ENCODE data around the gene CTDSP2. TPM values are rescaled to one million over a fixed set of nuclear protein-coding genes. Genes with fewer than 3 reads are reported as not detected.
"Not testable (repeated sequence)": the region's sequence is repeated elsewhere in the genome, so short reads cannot be mapped to it uniquely, and the experiment has no call there.

The CTDSP2 gene
- total and polyA plus RNA-seq, 2 donors (not counting 3 experiments of a cell fraction or from before 2014, with no cell fraction given): 142 to 146 TPM

- DNase-seq (ENCODE audit: low read depth, low spot score) (no peak), FAIRE-seq (no peak)
- Histone ChIP-seq H3K9me1 (replicated peaks; ENCODE audit: control insufficient read depth, extremely low read depth, insufficient read depth, low read length) (no peaks in the 10 kb centered on the region), H3K27ac (ENCODE audit: insufficient read depth, low read depth, low read length) (no peak overlapping the region), H3K4me1 (ENCODE audit: control insufficient read depth, extremely low read depth, insufficient read depth, low read length) (peaks cover 8% of the 10 kb centered on the region), H2AFZ (ENCODE audit: low read depth, low read length) (no peak overlapping the region), H3K4me3 (replicated peaks in 1 of 3; ENCODE audit: insufficient read depth in 1 of 3, low read depth in 1 of 3, low read length in 3 of 3) (no peak overlapping the region), H3K9me3 (replicated peaks; ENCODE audit: control insufficient read depth, insufficient read depth, low read length) (no peaks in the 10 kb centered on the region), H3K79me2 (ENCODE audit: control insufficient read depth, insufficient read depth, low read length) (no peaks in the 10 kb centered on the region), H4K20me1 (replicated peaks; ENCODE audit: control insufficient read depth, extremely low read depth, insufficient read depth, low read length) (no peaks in the 10 kb centered on the region), H3K27me3 (ENCODE audit: control insufficient read depth in 2 of 2, insufficient read depth in 2 of 2, low read length in 2 of 2) (peaks cover 5 to 8% of the 10 kb centered on the region in 2 experiments), H3K9ac (replicated peaks; ENCODE audit: extremely low read depth, insufficient read depth, low read length) (no peak overlapping the region), H3K4me2 (ENCODE audit: insufficient read depth, low read length) (no peak overlapping the region), H3K36me3 (ENCODE audit: control insufficient read depth in 2 of 2, extremely low read depth in 1 of 2, insufficient read depth in 2 of 2, low read length in 2 of 2) (no peaks in the 10 kb centered on the region)
- CTCF ChIA-PET: interaction anchor here (0.8 to 1.6 kb wide), 5 partner anchors 10 to 79 kb away, joined by 3 to 6 read pairs (median 3); partner anchors contain the start of gene TSFM
- POLR2A ChIA-PET: no interaction called here
- dilution Hi-C loops (cut with MboI; ENCODE audit: extremely low pct_ligation_motif_present, low sequenced_read_pairs): no loop called here
- TF ChIP-seq POLR2A (IDR thresholded peaks at IDR 0.05; ENCODE audit: low read depth, low read length) (no peak), CTCF (IDR thresholded peaks at IDR 0.05; ENCODE audit: extremely low read depth in 1 of 2, insufficient read depth in 1 of 2, low read depth in 1 of 2, low read length in 2 of 2) (no peak), JUN (IDR thresholded peaks at IDR 0.05; ENCODE audit: borderline replicate concordance, insufficient read depth, insufficient read length, low read depth) (no peak), GATA2 (IDR thresholded peaks at IDR 0.05; ENCODE audit: insufficient read depth, insufficient read length, low read depth, low read length) (no peak), MAX (IDR thresholded peaks at IDR 0.05; ENCODE audit: insufficient read depth, insufficient read length) (no peak), FOS (IDR thresholded peaks at IDR 0.05; ENCODE audit: borderline replicate concordance, insufficient read depth, low read length) (no peak), POLR2AphosphoS5 (IDR thresholded peaks at IDR 0.05; ENCODE audit: insufficient read depth, low read depth, low read length) (no peak), EZH2 (IDR thresholded peaks at IDR 0.05; ENCODE audit: borderline replicate concordance, low read depth, low read length, severe bottlenecking) (no peak), MYC (IDR thresholded peaks at IDR 0.05; ENCODE audit: low read depth, low read length) (no peak)
- intact Hi-C loops (cut with micrococcal nuclease): no loop called here
- BruUV-seq (replicated peaks): no TSS peak
Measured at GRCh38 chr12:57861967-57862366, 15.4 kb upstream of the CTDSP2 start.

- H3K27ac ChIP-seq (ENCODE audit: insufficient read depth, low read depth, low read length); H3K4me1 ChIP-seq (ENCODE audit: control insufficient read depth, extremely low read depth, insufficient read depth, low read length); DNase-seq (ENCODE audit: low read depth, low spot score); H3K4me2 ChIP-seq (ENCODE audit: insufficient read depth, low read length); H3K36me3 ChIP-seq (ENCODE audit: control insufficient read depth in 2 of 2, extremely low read depth in 1 of 2, insufficient read depth in 2 of 2, low read length in 2 of 2); H3K27me3 ChIP-seq (ENCODE audit: control insufficient read depth in 2 of 2, insufficient read depth in 2 of 2, low read length in 2 of 2); H4K20me1 ChIP-seq (replicated peaks; ENCODE audit: control insufficient read depth, extremely low read depth, insufficient read depth, low read length); H3K9me3 ChIP-seq (replicated peaks; ENCODE audit: control insufficient read depth, insufficient read depth, low read length); H3K79me2 ChIP-seq (ENCODE audit: control insufficient read depth, insufficient read depth, low read length); H2AFZ ChIP-seq (ENCODE audit: low read depth, low read length); BruUV-seq (replicated peaks); H3K9ac ChIP-seq (replicated peaks; ENCODE audit: extremely low read depth, insufficient read depth, low read length); intact Hi-C loops (cut with micrococcal nuclease); H3K4me3 ChIP-seq (replicated peaks in 1 of 3; ENCODE audit: insufficient read depth in 1 of 3, low read depth in 1 of 3, low read length in 3 of 3); FAIRE-seq; dilution Hi-C loops (cut with MboI; ENCODE audit: extremely low pct_ligation_motif_present, low sequenced_read_pairs); H3K9me1 ChIP-seq (replicated peaks; ENCODE audit: control insufficient read depth, extremely low read depth, insufficient read depth, low read length); POLR2A ChIA-PET: not testable (repeated sequence)
- CTCF ChIA-PET: interaction anchor here (1.2 to 1.6 kb wide), 2 partner anchors 27 to 43 kb away, joined by 3 read pairs; no protein-coding TSS in a partner anchor
Measured at GRCh38 chr12:57860883-57861282, 14.4 kb upstream of the CTDSP2 start.
